Activated CD8-positive, alpha-beta memory T cell treated with anti-CD3 and anti-CD28 coated beads, Interleukin-2, amount 50 U/mL, for 1 hour (primary cell): ENCODE measurements around the gene EMILIN2.

Experiments
- DNase-seq: peaks from one replicate; pipeline ENCODE4 v3.0.0-alpha.2; 2020; ENCODE audit errors: extremely low read depth

The EMILIN2 gene

GRCh38 chr18:2878656-2879330 lies 32.0 kb downstream of the EMILIN2 start:
- DNase-seq, result no peak

- no peak for DNase-seq
Measured at GRCh38 chr18:2879889-2880288, 33.1 kb downstream of the EMILIN2 start.

GRCh38 chr18:2880473-2880872 lies 33.7 kb downstream of the EMILIN2 start:
- no peak for DNase-seq

GRCh38 chr18:2881088-2881839 lies 34.5 kb downstream of the EMILIN2 start:
- DNase-seq, result no peak

- DNase-seq, result no peak
Measured at GRCh38 chr18:2881840-2882195, 35.0 kb downstream of the EMILIN2 start.

GRCh38 chr18:2882201-2882600 lies 35.4 kb downstream of the EMILIN2 start:
- no peak for DNase-seq

GRCh38 chr18:2883076-2883735 lies 36.4 kb downstream of the EMILIN2 start:
- no peak for DNase-seq

- DNase-seq, result no peak
Measured at GRCh38 chr18:2884706-2885285, 38.0 kb downstream of the EMILIN2 start.

- no peak for DNase-seq
Measured at GRCh38 chr18:2887470-2887869, 40.7 kb downstream of the EMILIN2 start.

GRCh38 chr18:2889761-2890192 lies 43.0 kb downstream of the EMILIN2 start:
- no peak for DNase-seq

GRCh38 chr18:2890606-2891005 lies 43.8 kb downstream of the EMILIN2 start:
- DNase-seq, result no peak

GRCh38 chr18:2891526-2892431 lies 45.0 kb downstream of the EMILIN2 start:
- DNase-seq, result no peak

- DNase-seq, result no peak
Measured at GRCh38 chr18:2893056-2893455, 46.2 kb downstream of the EMILIN2 start.

- no peak for DNase-seq
Measured at GRCh38 chr18:2893676-2894075, 46.9 kb downstream of the EMILIN2 start.

GRCh38 chr18:2894131-2894840 lies 47.5 kb downstream of the EMILIN2 start:
- DNase-seq, result no peak

- DNase-seq, result no peak
Measured at GRCh38 chr18:2894841-2895370, 48.1 kb downstream of the EMILIN2 start.

GRCh38 chr18:2895391-2895790 lies 48.6 kb downstream of the EMILIN2 start:
- DNase-seq, result no peak

GRCh38 chr18:2896990-2897389 lies 50.2 kb downstream of the EMILIN2 start:
- DNase-seq, result no peak

GRCh38 chr18:2897448-2898185 lies 50.8 kb downstream of the EMILIN2 start:
- no peak for DNase-seq

- DNase-seq, result no peak
Measured at GRCh38 chr18:2898186-2898640, 51.4 kb downstream of the EMILIN2 start.
